ENCODE data around the gene ITGA8.

GRCh38 chr10:15748126-15748525 lies 28.4 kb upstream of the ITGA8 start:
- TF ChIP-seq POLR2A (IDR thresholded peaks at IDR 0.05; ENCODE audit: low read length), result no peak
- TF ChIP-seq GATA1 (IDR thresholded peaks at IDR 0.05; ENCODE audit: low read depth, low read length), result no peak

Measured in erythroblast (primary cell).